GM10248 (cell line): Measurements from ENCODE around the gene TRNP1.

Experiments
- CTCF ChIA-PET: fragments of 300-600 bp; sonication (Branson Sonifier 250); formaldehyde crosslinking; extraction: SDS; loops from one replicate; lab custom pipeline; 2021; ENCODE audit warnings: antibody characterized with exemption; lab: Yijun Ruan, JAX
- POLR2A ChIA-PET: fragments of 350-650 bp; sonication (Branson Sonifier 250); formaldehyde crosslinking; extraction: SDS; loops from one replicate; lab custom pipeline; 2020; ENCODE audit warnings: antibody characterized with exemption; lab: Yijun Ruan, JAX
- DNase-seq: peaks from one replicate; pipeline ENCODE4 v3.0.0; 2012; ENCODE audit errors: extremely low spot score
- CTCF ChIP-seq: IDR thresholded peaks from 2 replicates; pipeline ENCODE4 v1.5.1; 2012; ENCODE audit warnings: mild to moderate bottlenecking, low read depth; ENCODE audit errors: extremely low read depth, missing control alignments, control extremely low read depth

TRNP1 gene

GRCh38 chr1:27026621-27027574, 33.4 kb downstream of the TRNP1 start:
- no peak for TF ChIP-seq CTCF
- ChIA-PET POLR2A (no interaction called here), CTCF (interaction anchor here (1.1 to 6.5 kb wide), 4 partner anchors 13 to 30 kb away, joined by 3 to 37 read pairs (median 4); no protein-coding TSS in a partner anchor)
- DNase-seq: no peak

GRCh38 chr1:27027575-27028250, 34.2 kb downstream of the TRNP1 start:
- ChIA-PET CTCF (interaction anchor here (1.1 to 6.5 kb wide), 3 partner anchors 16 to 31 kb away, joined by 3 to 37 read pairs (median 4); no protein-coding TSS in a partner anchor), POLR2A (no interaction called here)
- no peak for TF ChIP-seq CTCF
- DNase-seq: no peak

GRCh38 chr1:27029517-27029916, 36.0 kb downstream of the TRNP1 start:
- ChIA-PET CTCF (interaction anchor here (0.7 to 6.5 kb wide), 3 partner anchors 12 to 267 kb away, joined by 3 to 37 read pairs (median 4); no protein-coding TSS in a partner anchor), POLR2A (no interaction called here)
- DNase-seq: no peak
- TF ChIP-seq CTCF: no peak

- TF ChIP-seq CTCF: no peak
- POLR2A ChIA-PET: no interaction called here
- CTCF ChIA-PET: interaction anchor here (5.0 to 6.5 kb wide), 2 partner anchors 14 kb away, joined by 37 to 64 read pairs; no protein-coding TSS in a partner anchor
- no peak for DNase-seq
Measured at GRCh38 chr1:27031235-27032118, 38.0 kb downstream of the TRNP1 start.

DNA sequence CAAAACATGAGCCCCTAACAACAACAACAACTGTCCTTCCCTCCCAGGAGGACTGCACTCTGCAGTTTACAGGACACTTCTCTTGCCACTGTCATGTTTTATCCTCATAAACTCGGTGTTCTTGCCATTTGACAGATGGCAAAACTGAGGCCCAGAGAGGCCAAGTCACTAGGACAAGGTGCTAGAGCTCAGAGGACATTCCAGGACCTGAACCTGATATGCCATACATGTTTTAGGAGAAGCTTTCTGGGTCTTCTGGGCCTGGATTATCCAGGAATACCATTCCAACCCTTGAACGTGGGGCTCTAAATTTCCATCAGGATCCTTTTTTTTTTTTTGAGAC, 38.6 kb downstream of the TRNP1 start:
- no peak for TF ChIP-seq CTCF
- CTCF ChIA-PET: interaction anchor here (5.0 kb wide), 1 partner anchor 13 kb away, joined by 64 read pairs; no protein-coding TSS in a partner anchor
- POLR2A ChIA-PET: no interaction called here
- no peak for DNase-seq
